B cell (primary cell): ENCODE results near the gene MFN1. TPM values are rescaled to one million over a fixed set of nuclear protein-coding genes. Genes with fewer than 3 reads are reported as not detected.

Experiments
- ATAC-seq: fragments of 200-7000 bp; cut with Tn5 transposase; one replicate; pipeline ENCODE4 v1.10.0; 2021; ENCODE audit warnings: low read depth, mild to moderate bottlenecking, moderate number of reproducible peaks, moderate library complexity
- CTCF ChIA-PET: fragments of 350-600 bp; sonication (Branson Sonifier 250); formaldehyde crosslinking; loops from one replicate; lab custom pipeline; 2021; ENCODE audit warnings: antibody characterized with exemption, inconsistent platforms; lab: Charles Lee
- POLR2A ChIA-PET: fragments of 350-600 bp; sonication (Branson Sonifier 250); formaldehyde crosslinking; loops from one replicate; lab custom pipeline; 2021; ENCODE audit warnings: antibody characterized with exemption; lab: Charles Lee
- DNase-seq: peaks from one replicate; pipeline ENCODE4 v3.0.0; 2013
- H2AFZ ChIP-seq: 2 replicates; pipeline ENCODE4 v1.6.1; 2012; ENCODE audit warnings: mild to moderate bottlenecking, low read depth, low read length; ENCODE audit not compliant: insufficient read depth, poor library complexity, severe bottlenecking
- H3K27ac ChIP-seq, 2 donors: 1 replicate in 1 of 2; 2 replicates in 1 of 2; pipeline ENCODE4 v1.5.1; 2012 to 2013; ENCODE audit warnings: low read length in 2 of 2, mild to moderate bottlenecking in 2 of 2, moderate library complexity in 1 of 2
- H3K27me3 ChIP-seq, 4 experiments: fragments of 200-600 bp in 1 of 4; sonication (generic) in 1 of 4; replicated peaks in 1 of 4; 1 replicate in 2 of 4; 2 replicates in 2 of 4; pipeline versions ENCODE4 v1.6.1 to v1.7.0; 2013 to 2016; ENCODE audit warnings: low read length in 3 of 4, mild to moderate bottlenecking in 2 of 4, mixed read lengths in 1 of 4, moderate library complexity in 1 of 4; ENCODE audit not compliant: insufficient read depth in 4 of 4, control insufficient read depth in 3 of 4; ENCODE audit errors: control extremely low read depth in 1 of 4
- H3K36me3 ChIP-seq, 2 experiments: replicated peaks in 1 of 2; 1 replicate in 1 of 2; 2 replicates in 1 of 2; pipeline versions ENCODE4 v1.6.1 to v1.7.1; 2013; ENCODE audit warnings: low read length in 1 of 2; ENCODE audit not compliant: insufficient read depth in 2 of 2, control insufficient read depth in 1 of 2; ENCODE audit errors: control extremely low read depth in 1 of 2, extremely low read depth in 1 of 2
- H3K4me1 ChIP-seq, 2 donors: fragments of 200-600 bp in 1 of 2; sonication (generic) in 1 of 2; 1 replicate in 1 of 2; 2 replicates in 1 of 2; pipeline versions ENCODE4 v1.5.1 to v1.6.1; 2013 to 2017; ENCODE audit warnings: low read length in 2 of 2; ENCODE audit not compliant: control insufficient read depth in 2 of 2, insufficient read depth in 2 of 2
- H3K4me2 ChIP-seq: replicated peaks from 2 replicates; pipeline ENCODE3; 2012; ENCODE audit warnings: mild to moderate bottlenecking, low read depth, low read length; ENCODE audit not compliant: poor library complexity, severe bottlenecking
- H3K4me3 ChIP-seq, 5 experiments: fragments of 200-600 bp in 1 of 5; sonication (generic) in 1 of 5; 1 replicate in 3 of 5; 2 replicates in 2 of 5; pipeline versions ENCODE4 v1.5.1 to v1.7.0; 2011 to 2016; ENCODE audit warnings: low read length in 4 of 5, mild to moderate bottlenecking in 4 of 5, low read depth in 2 of 5, control low read depth in 1 of 5, moderate library complexity in 1 of 5; ENCODE audit not compliant: insufficient read depth in 1 of 5; ENCODE audit errors: control extremely low read depth in 1 of 5, extremely low read depth in 1 of 5
- H3K79me2 ChIP-seq: fragments of 200-600 bp; sonication (generic); one replicate; pipeline ENCODE4 v1.6.0; 2016; ENCODE audit warnings: low read length; ENCODE audit not compliant: control insufficient read depth, insufficient read depth
- H3K9ac ChIP-seq: fragments of 200-600 bp; sonication (generic); 2 replicates; pipeline ENCODE4 v1.6.1; 2017; ENCODE audit warnings: mild to moderate bottlenecking, low read length, moderate library complexity
- H3K9me3 ChIP-seq, 3 donors: one replicate each; pipeline versions ENCODE4 v1.6.1 to v1.7.1; 2013; ENCODE audit warnings: low read length in 2 of 3; ENCODE audit not compliant: control insufficient read depth in 2 of 3, insufficient read depth in 1 of 3; ENCODE audit errors: control extremely low read depth in 1 of 3
- H4K20me1 ChIP-seq: 2 replicates; pipeline ENCODE4 v1.6.0; 2012; ENCODE audit warnings: mild to moderate bottlenecking, low read length; ENCODE audit not compliant: insufficient read depth, control insufficient read depth, poor library complexity, severe bottlenecking
- H3K27ac Mint-ChIP-seq: one replicate; pipeline ENCODE4 v1.8.0; 2021; ENCODE audit warnings: mixed read lengths
- H3K27me3 Mint-ChIP-seq: one replicate; pipeline ENCODE4 v1.8.0; 2021; ENCODE audit warnings: mixed read lengths
- H3K4me1 Mint-ChIP-seq: one replicate; pipeline ENCODE4 v1.8.0; 2021; ENCODE audit warnings: mixed read lengths
- H3K4me3 Mint-ChIP-seq: one replicate; pipeline ENCODE4 v1.8.0; 2021; ENCODE audit warnings: mixed read lengths
- H3K9me3 Mint-ChIP-seq: one replicate; pipeline ENCODE4 v1.8.0; 2022; ENCODE audit warnings: mixed read lengths; ENCODE audit not compliant: insufficient read depth
- EZH2 ChIP-seq: IDR thresholded peaks from 2 replicates; pipeline ENCODE4 v1.6.1; 2012; ENCODE audit warnings: borderline replicate concordance, low read depth, mild to moderate bottlenecking, moderate library complexity, low read length; ENCODE audit not compliant: insufficient read depth, poor library complexity, severe bottlenecking
- WGBS: methylation state at CpG from one replicate; pipeline ENCODE4 v1.1.5; 2013; ENCODE audit warnings: missing lambda C conversion rate; ENCODE audit not compliant: insufficient coverage; 5-methylcytosine and 5-hydroxymethylcytosine counted together
- intact Hi-C: fragments of 100-400 bp; cut with micrococcal nuclease; formaldehyde crosslinking; loops from one replicate; pipeline ENCODE4 v1.10.0; 2022
- polyA plus RNA-seq: library from polyadenylated mRNA; depleted of rRNA; stranded (reverse); fragments of >200 nt; gene quantifications from 2 replicates; pipeline ENCODE4 v1.2.3, GENCODE V29; 2012
- total RNA-seq, 2 donors: library from RNA; stranded (reverse); fragments of 120-200 nt in 1 of 2; gene quantifications; 1 replicate in 1 of 2; 2 replicates in 1 of 2; pipeline versions ENCODE4 v1.2.3 to v1.2.4, GENCODE V29; 2013 to 2022
- TF ChIP-seq, protein P1 (sequence below): fragments of 200-600 bp; IDR thresholded peaks from one replicate; pipeline ENCODE4 v1.8.0; 2022; ENCODE audit warnings: antibody characterized with exemption, mild to moderate bottlenecking

The MFN1 gene
- total and polyA plus RNA-seq, 2 donors (not counting 1 experiment from before 2014, with no cell fraction given), result 26.0 to 108 TPM

DNA sequence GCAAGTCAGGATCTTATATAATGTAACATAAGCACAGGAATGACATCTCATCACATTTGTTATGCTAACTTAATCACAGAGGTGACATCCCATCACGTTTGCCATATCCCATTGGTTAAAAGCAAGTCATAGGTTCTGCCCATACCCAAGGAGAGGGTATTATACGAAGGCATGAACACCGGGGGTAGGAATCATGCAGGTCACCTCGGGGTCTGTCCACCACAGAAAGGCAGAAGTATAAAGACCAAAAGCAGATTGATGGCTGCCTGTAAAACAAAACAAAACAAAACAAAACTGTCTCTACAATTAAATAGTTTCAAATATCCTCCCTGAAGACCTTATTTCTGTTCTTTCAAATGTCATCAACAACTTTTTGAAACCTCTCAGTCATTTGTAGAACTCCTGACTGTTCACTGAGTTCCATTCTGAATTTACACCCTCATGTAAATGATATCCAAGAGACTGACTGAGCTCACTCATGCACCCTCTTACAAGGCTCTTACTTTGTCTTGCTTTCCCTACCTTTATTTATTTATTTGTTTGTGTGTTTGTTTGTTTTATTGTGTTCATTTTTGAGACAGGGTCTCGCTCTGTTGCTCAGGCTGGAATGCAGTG is 47.4 kb upstream of the MFN1 start:
- H3K4me1 Mint-ChIP-seq, result peaks cover 2% of the 10 kb centered on the region
- no peaks in the 10 kb centered on the region for H4K20me1 ChIP-seq
- no peak overlapping the region for H3K27ac ChIP-seq
- no peaks in the 10 kb centered on the region for H3K79me2 ChIP-seq
- no peaks in the 10 kb centered on the region for H3K27me3 ChIP-seq
- H3K27ac Mint-ChIP-seq, result no peak overlapping the region
- TF ChIP-seq, protein P1, sequence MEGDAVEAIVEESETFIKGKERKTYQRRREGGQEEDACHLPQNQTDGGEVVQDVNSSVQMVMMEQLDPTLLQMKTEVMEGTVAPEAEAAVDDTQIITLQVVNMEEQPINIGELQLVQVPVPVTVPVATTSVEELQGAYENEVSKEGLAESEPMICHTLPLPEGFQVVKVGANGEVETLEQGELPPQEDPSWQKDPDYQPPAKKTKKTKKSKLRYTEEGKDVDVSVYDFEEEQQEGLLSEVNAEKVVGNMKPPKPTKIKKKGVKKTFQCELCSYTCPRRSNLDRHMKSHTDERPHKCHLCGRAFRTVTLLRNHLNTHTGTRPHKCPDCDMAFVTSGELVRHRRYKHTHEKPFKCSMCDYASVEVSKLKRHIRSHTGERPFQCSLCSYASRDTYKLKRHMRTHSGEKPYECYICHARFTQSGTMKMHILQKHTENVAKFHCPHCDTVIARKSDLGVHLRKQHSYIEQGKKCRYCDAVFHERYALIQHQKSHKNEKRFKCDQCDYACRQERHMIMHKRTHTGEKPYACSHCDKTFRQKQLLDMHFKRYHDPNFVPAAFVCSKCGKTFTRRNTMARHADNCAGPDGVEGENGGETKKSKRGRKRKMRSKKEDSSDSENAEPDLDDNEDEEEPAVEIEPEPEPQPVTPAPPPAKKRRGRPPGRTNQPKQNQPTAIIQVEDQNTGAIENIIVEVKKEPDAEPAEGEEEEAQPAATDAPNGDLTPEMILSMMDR, result no peak
- no peak for TF ChIP-seq EZH2
- no peak for DNase-seq
- no peak overlapping the region for H3K4me2 ChIP-seq
- no peaks in the 10 kb centered on the region for H3K4me1 ChIP-seq
- no peak for ATAC-seq
- no peak overlapping the region for H3K4me3 Mint-ChIP-seq
- H2AFZ ChIP-seq, result no peak overlapping the region
- intact Hi-C loops, result no loop called here
- no peak overlapping the region for H3K9ac ChIP-seq
- no peak overlapping the region for H3K4me3 ChIP-seq
- H3K9me3 ChIP-seq, result no peaks in the 10 kb centered on the region
- no peaks in the 10 kb centered on the region for H3K36me3 ChIP-seq
- H3K27me3 Mint-ChIP-seq, result peaks cover 7% of the 10 kb centered on the region
- POLR2A ChIA-PET, result no interaction called here
- H3K9me3 Mint-ChIP-seq, result peaks cover 4% of the 10 kb centered on the region
- 100% methylated on average over 3 of the region's 5 CpGs for WGBS
- CTCF ChIA-PET, result no interaction called here

DNA sequence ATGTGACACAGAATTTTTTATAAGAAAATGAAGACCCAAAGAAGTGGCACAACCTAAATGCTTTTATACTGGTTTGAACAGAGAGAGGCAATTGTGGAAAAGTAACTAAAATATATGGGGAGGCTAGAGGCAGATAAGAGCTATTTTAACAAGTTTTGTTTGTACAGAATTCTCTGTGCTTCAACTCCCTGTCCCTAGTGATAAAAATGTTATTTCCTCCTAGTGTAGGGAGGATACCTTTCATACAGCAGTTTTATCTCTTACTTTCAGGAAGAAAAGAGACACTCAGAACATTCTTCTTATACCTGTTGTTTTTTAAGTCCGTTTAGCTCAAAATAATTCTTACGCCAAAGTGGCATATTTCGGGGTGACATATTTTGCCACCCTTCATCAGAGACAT is 45.9 kb upstream of the MFN1 start:
- no peak overlapping the region for H3K27ac ChIP-seq
- ChIA-PET POLR2A (no interaction called here), CTCF (interaction anchor here (1.1 kb wide), 1 partner anchor 26 kb away, joined by 5 read pairs; no protein-coding TSS in a partner anchor)
- DNase-seq (no peak), ATAC-seq (no peak)
- H3K4me3 Mint-ChIP-seq, result no peak overlapping the region
- intact Hi-C loops, result no loop called here
- H4K20me1 ChIP-seq, result no peaks in the 10 kb centered on the region
- H2AFZ ChIP-seq, result no peak overlapping the region
- H3K79me2 ChIP-seq, result no peaks in the 10 kb centered on the region
- no CpG with 5 or more reads among the region's 3 CpGs for WGBS
- no peaks in the 10 kb centered on the region for H3K27me3 ChIP-seq
- no peaks in the 10 kb centered on the region for H3K4me1 ChIP-seq
- H3K27ac Mint-ChIP-seq, result no peak overlapping the region
- peaks cover 4% of the 10 kb centered on the region for H3K9me3 Mint-ChIP-seq
- H3K27me3 Mint-ChIP-seq, result peaks cover 3% of the 10 kb centered on the region
- H3K36me3 ChIP-seq, result no peaks in the 10 kb centered on the region
- H3K4me2 ChIP-seq, result no peak overlapping the region
- H3K4me3 ChIP-seq, result no peak overlapping the region
- no peak overlapping the region for H3K9ac ChIP-seq
- peaks cover 2% of the 10 kb centered on the region for H3K4me1 Mint-ChIP-seq
- TF ChIP-seq, protein P1, result no peak
- no peak for TF ChIP-seq EZH2
- H3K9me3 ChIP-seq, result no peaks in the 10 kb centered on the region
